Caco-2 (cell line): ENCODE measurements around the gene TCF3. TPM values are rescaled to one million over a fixed set of nuclear protein-coding genes. Genes with fewer than 3 reads are reported as not detected.

Experiments used
- BruUV-seq: library from RNA; stranded (reverse); fragments of 400-500 nt; replicated peaks from 2 replicates; lab custom pipeline; 2021; lab: Mats Ljungman, UMichigan
- CTCF ChIA-PET: fragments of 300-600 bp; sonication (Branson Sonifier 250); formaldehyde crosslinking; loops from one replicate; lab custom pipeline; 2022; ENCODE audit warnings: antibody characterized with exemption; lab: Charles Lee
- POLR2A ChIA-PET: fragments of 300-600 bp; sonication (Branson Sonifier 250); formaldehyde crosslinking; loops from one replicate; lab custom pipeline; 2022; ENCODE audit warnings: antibody characterized with exemption; lab: Charles Lee
- DNase-seq, 2 experiments: peaks; one replicate each; pipeline versions ENCODE4 v3.0.0 to v3.0.0-alpha.2; 2020 to 2022
- H3K27me3 ChIP-seq: replicated peaks from 2 replicates; pipeline ENCODE4 v1.6.0; 2011; ENCODE audit warnings: low read length; ENCODE audit not compliant: control insufficient read depth, insufficient read depth
- H3K36me3 ChIP-seq: 2 replicates; pipeline ENCODE4 v1.5.1; 2011; ENCODE audit warnings: low read length; ENCODE audit not compliant: control insufficient read depth, insufficient read depth
- H3K4me1 ChIP-seq: fragments of 250-450 bp; sonication (Bioruptor Pico); 2 replicates; pipeline ENCODE4 v1.5.1; 2020; ENCODE audit warnings: mild to moderate bottlenecking
- H3K4me3 ChIP-seq: 2 replicates; pipeline ENCODE4 v1.5.1; 2011; ENCODE audit warnings: low read depth, mild to moderate bottlenecking, control low read depth, low read length
- H3K9me3 ChIP-seq: fragments of 250-450 bp; sonication (Bioruptor Pico); 2 replicates; pipeline ENCODE4 v1.5.1; 2020; ENCODE audit warnings: mild to moderate bottlenecking, moderate library complexity
- H3K27ac Mint-ChIP-seq: one replicate; pipeline ENCODE4 v1.8.0; 2022; ENCODE audit warnings: mixed read lengths; ENCODE audit not compliant: unreplicated experiment
- H3K27me3 Mint-ChIP-seq: one replicate; pipeline ENCODE4 v1.8.0; 2022; ENCODE audit warnings: mixed read lengths; ENCODE audit not compliant: insufficient read depth, unreplicated experiment
- H3K36me3 Mint-ChIP-seq: one replicate; pipeline ENCODE4 v1.8.0; 2022; ENCODE audit warnings: mild to moderate bottlenecking, mixed read lengths; ENCODE audit not compliant: insufficient read depth, unreplicated experiment
- H3K4me1 Mint-ChIP-seq: one replicate; pipeline ENCODE4 v1.8.0; 2022; ENCODE audit warnings: low read depth, mixed read lengths; ENCODE audit not compliant: unreplicated experiment
- H3K4me3 Mint-ChIP-seq: one replicate; pipeline ENCODE4 v1.8.0; 2022; ENCODE audit warnings: mild to moderate bottlenecking, moderate library complexity, mixed read lengths; ENCODE audit not compliant: unreplicated experiment
- H3K9me3 Mint-ChIP-seq: one replicate; pipeline ENCODE4 v1.8.0; 2022; ENCODE audit warnings: mixed read lengths; ENCODE audit not compliant: unreplicated experiment
- CTCF ChIP-seq, 2 experiments: fragments of 200-600 bp in 1 of 2; IDR thresholded peaks; 1 replicate in 1 of 2; 2 replicates in 1 of 2; pipeline versions ENCODE4 v1.5.1 to v1.8.0; 2011 to 2022; ENCODE audit warnings: antibody characterized with exemption in 1 of 2, control low read depth in 1 of 2, inconsistent platforms in 1 of 2, low read depth in 1 of 2, low read length in 1 of 2, mild to moderate bottlenecking in 1 of 2, moderate library complexity in 1 of 2; ENCODE audit not compliant: insufficient read depth in 1 of 2, severe bottlenecking in 1 of 2, unreplicated experiment in 1 of 2
- intact Hi-C: fragments of 100-400 bp; cut with micrococcal nuclease; formaldehyde crosslinking; loops from one replicate; pipeline ENCODE4 v1.10.0; 2022; ENCODE audit not compliant: unreplicated experiment
- total RNA-seq: library from RNA; stranded (reverse); gene quantifications from 2 replicates; pipeline ENCODE4 v1.2.3, GENCODE V29; 2022

The TCF3 gene
- total RNA-seq, 1 experiment from 2014 or later, result 147 TPM

- no peaks in the 10 kb centered on the region for H3K4me1 Mint-ChIP-seq
Observed at GRCh38 chr19:1584500-1585242, 67.7 kb downstream of the TCF3 start.

GRCh38 chr19:1582201-1582600 lies 70.2 kb downstream of the TCF3 start:
- Histone ChIP-seq H3K27me3 (no peaks in the 10 kb centered on the region), H3K9me3 (no peaks in the 10 kb centered on the region), H3K36me3 (no peaks in the 10 kb centered on the region), H3K4me1 (no peaks in the 10 kb centered on the region), H3K4me3 (no peak overlapping the region)
- POLR2A ChIA-PET, result no interaction called here
- Mint-ChIP-seq H3K27me3 (no peaks in the 10 kb centered on the region), H3K4me3 (no peak overlapping the region), H3K9me3 (no peaks in the 10 kb centered on the region), H3K27ac (no peak overlapping the region), H3K36me3 (peaks cover 74% of the 10 kb centered on the region), H3K4me1 (no peaks in the 10 kb centered on the region)
- intact Hi-C loops, result no loop called here
- TF ChIP-seq CTCF (IDR thresholded peaks at IDR 0.05; ENCODE audit: insufficient read depth in 1 of 2, low read depth in 1 of 2, low read length in 1 of 2, severe bottlenecking in 1 of 2, unreplicated experiment in 1 of 2), result no peak
- no TSS peak for BruUV-seq
- no peak for DNase-seq
- CTCF ChIA-PET, result no interaction called here

More at GRCh38 chr19:1584500-1585242, 67.7 kb downstream of the TCF3 start:
- Mint-ChIP-seq H3K27ac (no peak overlapping the region), H3K27me3 (no peaks in the 10 kb centered on the region), H3K4me3 (no peak overlapping the region), H3K36me3 (peaks cover 68% of the 10 kb centered on the region), H3K9me3 (no peaks in the 10 kb centered on the region)
- intact Hi-C loops, result no loop called here
- no peaks in the 10 kb centered on the region for H3K4me1 ChIP-seq
- H3K27me3 ChIP-seq, result no peaks in the 10 kb centered on the region
- POLR2A ChIA-PET, result no interaction called here
- no peak for DNase-seq
- H3K4me3 ChIP-seq, result no peak overlapping the region
- H3K9me3 ChIP-seq, result no peaks in the 10 kb centered on the region
- no TSS peak for BruUV-seq
- no peaks in the 10 kb centered on the region for H3K36me3 ChIP-seq
- no peak for TF ChIP-seq CTCF (IDR thresholded peaks at IDR 0.05; ENCODE audit: insufficient read depth in 1 of 2, low read depth in 1 of 2, low read length in 1 of 2, severe bottlenecking in 1 of 2, unreplicated experiment in 1 of 2)
- CTCF ChIA-PET, result no interaction called here

DNA sequence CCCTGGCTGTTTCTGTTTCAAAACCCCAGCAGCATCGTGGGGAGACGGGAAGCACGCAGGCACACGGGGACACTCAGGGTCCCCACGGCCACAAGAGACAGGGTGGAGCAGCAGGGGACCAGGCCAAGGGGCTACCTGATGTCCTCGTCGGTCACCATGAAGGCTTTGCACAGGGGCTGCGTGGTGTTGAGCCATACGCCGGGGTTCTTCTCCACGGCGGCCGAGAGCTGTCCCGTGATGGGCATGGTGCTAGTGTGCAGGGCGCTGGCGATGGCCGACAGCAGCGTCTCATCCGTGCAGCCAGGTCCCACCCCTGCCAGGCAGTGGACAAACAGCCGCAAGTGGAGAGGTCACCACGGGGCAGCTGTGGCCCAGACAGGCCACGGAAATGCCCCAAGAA lies 71.5 kb downstream of the TCF3 start:
- POLR2A ChIA-PET, result interaction anchor here (0.7 kb wide), 1 partner anchor 8 kb away, joined by 4 read pairs; no protein-coding TSS in a partner anchor
- no peaks in the 10 kb centered on the region for H3K36me3 ChIP-seq
- no peak for TF ChIP-seq CTCF (IDR thresholded peaks at IDR 0.05; ENCODE audit: insufficient read depth in 1 of 2, low read depth in 1 of 2, low read length in 1 of 2, severe bottlenecking in 1 of 2, unreplicated experiment in 1 of 2)
- H3K27me3 ChIP-seq, result no peaks in the 10 kb centered on the region
- intact Hi-C loops, result no loop called here
- no peak for DNase-seq
- no peak overlapping the region for H3K27ac Mint-ChIP-seq
- H3K4me1 Mint-ChIP-seq, result no peaks in the 10 kb centered on the region
- BruUV-seq, result no TSS peak
- H3K36me3 Mint-ChIP-seq, result peaks cover 65% of the 10 kb centered on the region
- H3K9me3 ChIP-seq, result no peaks in the 10 kb centered on the region
- CTCF ChIA-PET, result no interaction called here
- H3K4me3 Mint-ChIP-seq, result no peak overlapping the region
- no peaks in the 10 kb centered on the region for H3K27me3 Mint-ChIP-seq
- H3K4me1 ChIP-seq, result no peaks in the 10 kb centered on the region
- H3K4me3 ChIP-seq, result no peak overlapping the region
- H3K9me3 Mint-ChIP-seq, result no peaks in the 10 kb centered on the region
